ENCODE results near the gene CYLC2.
A peak's percentile ranks its signal among the peaks of the same experiment; 100 is the strongest.

The CYLC2 gene

GRCh38 chr9:102995033-102995432 is at the start of gene CYLC2:
TSS of gene CYLC2 (plus strand) at chr9:102995333. CDS start at chr9:102995381, 48 bp downstream.
- no peak for DNase-seq (ENCODE audit: low read depth)

GRCh38 chr9:102950346-102950745 is 44.8 kb upstream of the CYLC2 start:
- peak; percentile 1 for DNase-seq (ENCODE audit: low read depth)

GRCh38 chr9:102966999-102967398 is 28.1 kb upstream of the CYLC2 start:
- DNase-seq (ENCODE audit: low read depth): no peak

- DNase-seq (ENCODE audit: low read depth): no peak
Measured at GRCh38 chr9:102967979-102968378, 27.2 kb upstream of the CYLC2 start.

GRCh38 chr9:102972780-102973179 is 22.4 kb upstream of the CYLC2 start:
- no peak for DNase-seq (ENCODE audit: low read depth)

GRCh38 chr9:102974530-102974929 is 20.6 kb upstream of the CYLC2 start:
- no peak for DNase-seq (ENCODE audit: low read depth)

- no peak for DNase-seq (ENCODE audit: low read depth)
Measured at GRCh38 chr9:102975251-102975650, 19.9 kb upstream of the CYLC2 start.

GRCh38 chr9:102985162-102985895 is 9.8 kb upstream of the CYLC2 start:
- DNase-seq (ENCODE audit: low read depth): no peak

- no peak for DNase-seq (ENCODE audit: low read depth)
Measured at GRCh38 chr9:102986425-102986824, 8.7 kb upstream of the CYLC2 start.

- DNase-seq (ENCODE audit: low read depth): no peak
Measured at GRCh38 chr9:103003689-103004088, 8.6 kb downstream of the CYLC2 start.

- DNase-seq (ENCODE audit: low read depth): no peak
Measured at GRCh38 chr9:103014242-103014641, 19.1 kb downstream of the CYLC2 start.

GRCh38 chr9:103025796-103026195 is 30.7 kb downstream of the CYLC2 start:
- DNase-seq (ENCODE audit: low read depth): no peak

GRCh38 chr9:103037508-103038477 is 42.7 kb downstream of the CYLC2 start:
- peak; percentile 53 for DNase-seq (ENCODE audit: low read depth)

- no peak for DNase-seq (ENCODE audit: low read depth)
Measured at GRCh38 chr9:103041961-103042360, 46.8 kb downstream of the CYLC2 start.
